Activated naive CD8-positive, alpha-beta T cell treated with anti-CD3 and anti-CD28 coated beads for 36 hours (primary cell): ENCODE results near the gene DPP6. TPM values are rescaled to one million over a fixed set of nuclear protein-coding genes. Genes with fewer than 3 reads are reported as not detected.
A peak's percentile ranks its signal among the peaks of the same experiment; 100 is the strongest.

Experiments used
- DNase-seq: peaks from one replicate; pipeline ENCODE4 v3.0.0; 2021
- H3K27ac Mint-ChIP-seq: one replicate; pipeline ENCODE4 v1.8.0; 2022; ENCODE audit warnings: mild to moderate bottlenecking, moderate library complexity, mixed read lengths
- H3K27me3 Mint-ChIP-seq: one replicate; pipeline ENCODE4 v1.8.0; 2022; ENCODE audit warnings: mild to moderate bottlenecking, mixed read lengths
- H3K36me3 Mint-ChIP-seq: one replicate; pipeline ENCODE4 v1.8.0; 2021; ENCODE audit warnings: mild to moderate bottlenecking, mixed read lengths
- H3K4me1 Mint-ChIP-seq: one replicate; pipeline ENCODE4 v1.8.0; 2021; ENCODE audit warnings: mixed read lengths
- H3K4me3 Mint-ChIP-seq: one replicate; pipeline ENCODE4 v1.8.0; 2022; ENCODE audit warnings: mild to moderate bottlenecking, moderate library complexity, mixed read lengths
- H3K9me3 Mint-ChIP-seq: one replicate; pipeline ENCODE4 v1.8.0; 2022; ENCODE audit warnings: mixed read lengths
- total RNA-seq, 2 experiments: library from RNA; stranded (reverse); gene quantifications; one replicate each; pipeline ENCODE4 v1.2.3, GENCODE V29; 2021

DPP6 gene
- total RNA-seq, 2 experiments from 2014 or later = not detected

GRCh38 chr7:154744256-154744860 is 692.2 kb downstream of the DPP6 start:
- H3K27ac Mint-ChIP-seq = no peak overlapping the region
- no peak overlapping the region for H3K4me3 Mint-ChIP-seq
- H3K36me3 Mint-ChIP-seq = no peaks in the 10 kb centered on the region
- DNase-seq = peak; percentile 36
- H3K27me3 Mint-ChIP-seq = peaks cover 12% of the 10 kb centered on the region
- no peaks in the 10 kb centered on the region for H3K9me3 Mint-ChIP-seq
- H3K4me1 Mint-ChIP-seq = peaks cover 2% of the 10 kb centered on the region

- Mint-ChIP-seq H3K36me3 (no peaks in the 10 kb centered on the region), H3K4me3 (no peak overlapping the region), H3K27ac (no peak overlapping the region), H3K4me1 (peaks cover 2% of the 10 kb centered on the region), H3K27me3 (peaks cover 12% of the 10 kb centered on the region), H3K9me3 (no peaks in the 10 kb centered on the region)
- DNase-seq = no peak
Observed at GRCh38 chr7:154744861-154745258, 692.7 kb downstream of the DPP6 start.

- Mint-ChIP-seq H3K27ac (no peak overlapping the region), H3K36me3 (no peaks in the 10 kb centered on the region), H3K4me3 (no peak overlapping the region), H3K9me3 (no peaks in the 10 kb centered on the region), H3K4me1 (peaks cover 2% of the 10 kb centered on the region), H3K27me3 (peaks cover 12% of the 10 kb centered on the region)
- DNase-seq = no peak
Observed at GRCh38 chr7:154746571-154747360, 694.6 kb downstream of the DPP6 start.

- Mint-ChIP-seq H3K27me3 (peaks cover 10% of the 10 kb centered on the region), H3K4me3 (no peak overlapping the region), H3K36me3 (no peaks in the 10 kb centered on the region), H3K27ac (no peak overlapping the region), H3K9me3 (no peaks in the 10 kb centered on the region), H3K4me1 (peaks cover 2% of the 10 kb centered on the region)
- no peak for DNase-seq
Observed at GRCh38 chr7:154748089-154748786, 696.0 kb downstream of the DPP6 start.

GRCh38 chr7:154750353-154750801 is 698.2 kb downstream of the DPP6 start:
- DNase-seq = no peak
- Mint-ChIP-seq H3K36me3 (no peaks in the 10 kb centered on the region), H3K9me3 (no peaks in the 10 kb centered on the region), H3K27ac (no peak overlapping the region), H3K4me1 (no peaks in the 10 kb centered on the region), H3K4me3 (no peak overlapping the region), H3K27me3 (no peaks in the 10 kb centered on the region)

GRCh38 chr7:154753226-154753625 is 701.0 kb downstream of the DPP6 start:
- H3K4me1 Mint-ChIP-seq = no peaks in the 10 kb centered on the region
- no peak overlapping the region for H3K27ac Mint-ChIP-seq
- H3K4me3 Mint-ChIP-seq = no peak overlapping the region
- H3K36me3 Mint-ChIP-seq = no peaks in the 10 kb centered on the region
- DNase-seq = no peak
- no peaks in the 10 kb centered on the region for H3K9me3 Mint-ChIP-seq
- H3K27me3 Mint-ChIP-seq = no peaks in the 10 kb centered on the region

GRCh38 chr7:154757756-154758155 is 705.6 kb downstream of the DPP6 start:
- Mint-ChIP-seq H3K4me3 (no peak overlapping the region), H3K27me3 (peaks cover 3% of the 10 kb centered on the region), H3K27ac (no peak overlapping the region), H3K9me3 (no peaks in the 10 kb centered on the region), H3K36me3 (no peaks in the 10 kb centered on the region), H3K4me1 (no peaks in the 10 kb centered on the region)
- DNase-seq = no peak

GRCh38 chr7:154759989-154760388 is 707.8 kb downstream of the DPP6 start:
- no peaks in the 10 kb centered on the region for H3K4me1 Mint-ChIP-seq
- no peaks in the 10 kb centered on the region for H3K9me3 Mint-ChIP-seq
- H3K27ac Mint-ChIP-seq = no peak overlapping the region
- H3K36me3 Mint-ChIP-seq = no peaks in the 10 kb centered on the region
- no peak for DNase-seq
- H3K4me3 Mint-ChIP-seq = no peak overlapping the region
- peaks cover 3% of the 10 kb centered on the region for H3K27me3 Mint-ChIP-seq

- Mint-ChIP-seq H3K4me3 (no peak overlapping the region), H3K27ac (no peak overlapping the region), H3K9me3 (no peaks in the 10 kb centered on the region), H3K27me3 (peaks cover 2% of the 10 kb centered on the region), H3K4me1 (no peaks in the 10 kb centered on the region), H3K36me3 (no peaks in the 10 kb centered on the region)
- DNase-seq = no peak
Observed at GRCh38 chr7:154765118-154765517, 712.9 kb downstream of the DPP6 start.

GRCh38 chr7:154767142-154767541 is 714.9 kb downstream of the DPP6 start:
- Mint-ChIP-seq H3K9me3 (no peaks in the 10 kb centered on the region), H3K4me1 (no peaks in the 10 kb centered on the region), H3K27me3 (no peaks in the 10 kb centered on the region), H3K27ac (no peak overlapping the region), H3K4me3 (no peak overlapping the region), H3K36me3 (no peaks in the 10 kb centered on the region)
- DNase-seq = no peak

GRCh38 chr7:154767821-154768415 is 715.7 kb downstream of the DPP6 start:
- Mint-ChIP-seq H3K27me3 (no peaks in the 10 kb centered on the region), H3K4me1 (no peaks in the 10 kb centered on the region), H3K36me3 (no peaks in the 10 kb centered on the region), H3K4me3 (no peak overlapping the region), H3K27ac (no peak overlapping the region), H3K9me3 (no peaks in the 10 kb centered on the region)
- DNase-seq = no peak

- H3K36me3 Mint-ChIP-seq = no peaks in the 10 kb centered on the region
- H3K9me3 Mint-ChIP-seq = no peaks in the 10 kb centered on the region
- DNase-seq = no peak
- no peaks in the 10 kb centered on the region for H3K27me3 Mint-ChIP-seq
- H3K27ac Mint-ChIP-seq = no peak overlapping the region
- H3K4me3 Mint-ChIP-seq = no peak overlapping the region
- H3K4me1 Mint-ChIP-seq = no peaks in the 10 kb centered on the region
Observed at GRCh38 chr7:154769001-154769400, 716.8 kb downstream of the DPP6 start.

GRCh38 chr7:154769527-154769926 is 717.3 kb downstream of the DPP6 start:
- no peak overlapping the region for H3K4me3 Mint-ChIP-seq
- no peaks in the 10 kb centered on the region for H3K36me3 Mint-ChIP-seq
- DNase-seq = no peak
- H3K27me3 Mint-ChIP-seq = no peaks in the 10 kb centered on the region
- H3K27ac Mint-ChIP-seq = no peak overlapping the region
- H3K4me1 Mint-ChIP-seq = no peaks in the 10 kb centered on the region
- no peaks in the 10 kb centered on the region for H3K9me3 Mint-ChIP-seq

- Mint-ChIP-seq H3K36me3 (no peaks in the 10 kb centered on the region), H3K27ac (no peak overlapping the region), H3K27me3 (no peaks in the 10 kb centered on the region), H3K4me3 (no peak overlapping the region), H3K4me1 (no peaks in the 10 kb centered on the region), H3K9me3 (no peaks in the 10 kb centered on the region)
- no peak for DNase-seq
Observed at GRCh38 chr7:154770361-154770760, 718.2 kb downstream of the DPP6 start.

GRCh38 chr7:154770962-154771361 is 718.8 kb downstream of the DPP6 start:
- Mint-ChIP-seq H3K9me3 (no peaks in the 10 kb centered on the region), H3K36me3 (no peaks in the 10 kb centered on the region)

More at GRCh38 chr7:154770962-154771361, 718.8 kb downstream of the DPP6 start:
- no peaks in the 10 kb centered on the region for H3K27me3 Mint-ChIP-seq
- DNase-seq = no peak
- H3K4me1 Mint-ChIP-seq = no peaks in the 10 kb centered on the region
- H3K4me3 Mint-ChIP-seq = no peak overlapping the region
- H3K27ac Mint-ChIP-seq = no peak overlapping the region
